Measurements from ENCODE around the gene RPUSD3. TPM values are rescaled to one million over a fixed set of nuclear protein-coding genes. Genes with fewer than 3 reads are reported as not detected.

RPUSD3 gene
- total RNA-seq, 2 donors from 2014 or later: 31.6 to 51.4 TPM

DNA sequence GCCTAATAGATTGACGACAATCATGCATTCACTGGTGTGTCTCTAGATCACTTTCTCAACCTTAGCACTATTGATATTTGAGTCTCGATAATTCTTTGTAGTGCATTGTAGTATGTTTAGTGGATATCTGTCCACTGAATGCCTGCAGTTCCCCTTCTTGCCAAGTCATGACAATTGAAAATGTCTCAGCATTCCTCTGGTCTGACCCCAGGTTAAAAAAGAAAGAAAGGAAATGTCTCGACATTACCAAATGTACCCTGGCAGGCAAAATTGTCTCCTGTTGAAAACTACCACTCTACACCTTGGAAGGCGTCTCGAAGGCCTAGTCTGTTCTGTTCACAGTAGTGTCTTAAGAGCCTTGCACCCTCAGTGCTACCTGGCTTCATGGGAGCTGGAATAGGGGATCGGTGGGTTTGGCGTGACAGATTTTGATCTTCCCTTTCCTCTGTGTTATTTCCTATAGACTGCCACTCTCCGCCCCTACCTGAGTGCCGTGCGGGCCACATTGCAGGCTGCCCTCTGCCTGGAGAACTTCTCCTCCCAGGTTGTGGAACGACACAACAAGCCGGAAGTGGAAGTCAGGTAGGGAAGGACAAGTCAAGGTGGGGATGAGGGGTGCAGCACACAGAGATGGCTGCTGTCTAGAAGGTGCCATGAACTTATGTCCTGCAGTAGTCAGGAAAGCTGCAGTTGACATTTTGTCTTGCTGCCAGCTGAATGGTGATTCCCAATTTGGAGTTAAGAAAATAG lies 46.4 kb downstream of the RPUSD3 start:
- no peak for ATAC-seq
- WGBS, 2 donors: 90 to 92% methylated on average over 12 of the region's 12 CpGs
- no peak overlapping the region for H3K4me3 ChIP-seq
- TF ChIP-seq POLR2A (IDR thresholded peaks at IDR 0.05): no peak
- TF ChIP-seq, protein P1, sequence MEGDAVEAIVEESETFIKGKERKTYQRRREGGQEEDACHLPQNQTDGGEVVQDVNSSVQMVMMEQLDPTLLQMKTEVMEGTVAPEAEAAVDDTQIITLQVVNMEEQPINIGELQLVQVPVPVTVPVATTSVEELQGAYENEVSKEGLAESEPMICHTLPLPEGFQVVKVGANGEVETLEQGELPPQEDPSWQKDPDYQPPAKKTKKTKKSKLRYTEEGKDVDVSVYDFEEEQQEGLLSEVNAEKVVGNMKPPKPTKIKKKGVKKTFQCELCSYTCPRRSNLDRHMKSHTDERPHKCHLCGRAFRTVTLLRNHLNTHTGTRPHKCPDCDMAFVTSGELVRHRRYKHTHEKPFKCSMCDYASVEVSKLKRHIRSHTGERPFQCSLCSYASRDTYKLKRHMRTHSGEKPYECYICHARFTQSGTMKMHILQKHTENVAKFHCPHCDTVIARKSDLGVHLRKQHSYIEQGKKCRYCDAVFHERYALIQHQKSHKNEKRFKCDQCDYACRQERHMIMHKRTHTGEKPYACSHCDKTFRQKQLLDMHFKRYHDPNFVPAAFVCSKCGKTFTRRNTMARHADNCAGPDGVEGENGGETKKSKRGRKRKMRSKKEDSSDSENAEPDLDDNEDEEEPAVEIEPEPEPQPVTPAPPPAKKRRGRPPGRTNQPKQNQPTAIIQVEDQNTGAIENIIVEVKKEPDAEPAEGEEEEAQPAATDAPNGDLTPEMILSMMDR (IDR thresholded peaks at IDR 0.05): no peak
- no peaks in the 10 kb centered on the region for H3K9me3 ChIP-seq
- no peak for DNase-seq
- intact Hi-C loops (cut with DNase I): no loop called here
- H3K4me1 ChIP-seq: peaks cover 19% of the 10 kb centered on the region
- no peaks in the 10 kb centered on the region for H3K27me3 ChIP-seq
- H3K27ac ChIP-seq: no peak overlapping the region
- peaks cover 11 to 28% of the 10 kb centered on the region in 2 donors for H3K36me3 ChIP-seq (replicated peaks in 1 of 2; ENCODE audit: insufficient read depth in 1 of 2, low read depth in 2 of 2)

DNA sequence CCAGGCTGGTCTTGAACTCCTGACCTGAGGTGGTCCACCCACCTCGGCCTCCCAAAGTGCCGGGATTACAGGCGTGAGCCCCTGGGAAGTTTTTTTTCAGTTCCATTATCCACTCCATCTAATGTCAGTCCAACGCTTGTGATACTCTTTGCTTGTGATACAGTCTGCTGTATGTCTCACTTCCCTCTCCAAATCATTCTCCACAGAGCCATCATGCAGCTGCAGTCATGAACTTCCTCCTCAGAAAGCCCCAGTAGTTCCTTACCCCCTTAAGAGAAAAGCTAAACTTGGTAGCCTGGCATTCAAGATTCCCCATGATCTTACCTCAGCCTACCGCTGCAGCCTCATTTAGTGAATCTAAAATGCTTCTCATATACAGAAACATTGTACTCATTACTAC lies 48.6 kb downstream of the RPUSD3 start:
- 81 to 89% methylated on average over 5 of the region's 5 CpGs for WGBS, 2 donors
- H3K27me3 ChIP-seq: no peaks in the 10 kb centered on the region
- no peaks in the 10 kb centered on the region for H3K9me3 ChIP-seq
- H3K27ac ChIP-seq: no peak overlapping the region
- H3K36me3 ChIP-seq (replicated peaks in 1 of 2; ENCODE audit: insufficient read depth in 1 of 2, low read depth in 2 of 2): peaks cover 9 to 19% of the 10 kb centered on the region in 2 donors
- DNase-seq (no peak), ATAC-seq (no peak)
- intact Hi-C loops (cut with DNase I): no loop called here
- no peak overlapping the region for H3K4me3 ChIP-seq
- no peak for TF ChIP-seq POLR2A (IDR thresholded peaks at IDR 0.05)
- TF ChIP-seq, protein P1 (IDR thresholded peaks at IDR 0.05): no peak
- peaks cover 31% of the 10 kb centered on the region for H3K4me1 ChIP-seq

DNA sequence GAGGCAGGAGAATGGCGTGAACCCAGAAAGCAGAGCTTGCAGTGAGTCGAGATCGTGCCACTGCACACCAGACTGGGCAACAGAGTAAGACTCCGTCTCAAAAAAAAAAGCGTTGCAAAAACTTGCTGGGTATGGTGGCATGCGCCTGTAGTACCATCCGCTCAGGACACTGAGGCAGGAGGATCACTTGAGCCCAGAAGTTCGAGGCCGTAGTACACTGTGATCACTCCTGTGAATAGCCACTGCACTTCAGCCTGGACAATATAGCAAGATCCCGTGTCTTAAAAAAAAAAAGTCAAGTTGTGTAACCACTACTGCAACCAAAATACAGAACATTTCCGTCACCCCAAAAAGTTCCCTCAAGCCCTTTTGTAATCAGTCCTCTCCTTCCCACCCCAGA lies 49.4 kb downstream of the RPUSD3 start:
- intact Hi-C loops (cut with DNase I): no loop called here
- ATAC-seq (no peak), DNase-seq (no peak)
- TF ChIP-seq POLR2A (IDR thresholded peaks at IDR 0.05): no peak
- TF ChIP-seq, protein P1 (IDR thresholded peaks at IDR 0.05): no peak
- no peaks in the 10 kb centered on the region for H3K27me3 ChIP-seq
- H3K36me3 ChIP-seq (replicated peaks in 1 of 2; ENCODE audit: insufficient read depth in 1 of 2, low read depth in 2 of 2): peaks cover under 1 to 15% of the 10 kb centered on the region in 2 donors
- no peak overlapping the region for H3K27ac ChIP-seq
- H3K4me3 ChIP-seq: no peak overlapping the region
- H3K9me3 ChIP-seq: no peaks in the 10 kb centered on the region
- WGBS, 2 donors: 94 to 97% methylated on average over 11 of the region's 11 CpGs
- H3K4me1 ChIP-seq: peaks cover 31% of the 10 kb centered on the region

DNA sequence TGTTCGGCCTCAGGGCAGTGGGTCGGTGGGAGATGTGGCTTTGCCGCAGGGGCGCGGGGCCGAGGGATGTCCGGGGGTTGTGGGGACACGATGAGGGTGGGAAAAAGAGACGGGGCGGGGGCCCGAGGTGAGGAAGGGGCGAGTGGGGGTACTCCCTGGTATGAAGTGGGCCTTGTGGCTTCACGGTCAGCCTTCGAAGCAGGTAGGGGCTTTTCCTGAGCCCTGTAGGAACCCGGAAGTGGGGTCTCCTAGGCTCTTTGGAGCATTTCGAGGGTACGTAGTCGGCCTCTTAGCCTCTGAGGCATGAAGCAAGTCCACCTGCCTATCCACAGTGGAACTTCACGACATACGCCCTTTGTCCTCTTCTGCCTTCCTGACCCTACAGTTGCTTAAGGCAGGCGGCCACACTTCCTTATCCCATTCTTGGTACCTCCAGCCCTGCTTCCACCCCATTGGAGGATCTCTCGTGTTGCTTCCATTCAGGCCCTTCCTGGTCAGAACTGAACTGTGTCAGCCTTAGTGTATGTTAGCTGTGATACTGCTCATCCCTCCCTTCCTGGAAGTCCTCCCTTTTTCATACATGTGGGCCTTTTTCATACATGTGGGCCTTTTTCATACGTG lies 50.5 kb downstream of the RPUSD3 start:
- DNase-seq (peak in 1 of 4 donors; percentile 23), ATAC-seq (no peak)
- TF ChIP-seq, protein P1 (IDR thresholded peaks at IDR 0.05): peak in 1 of 7 experiments; percentile 5
- no peak for TF ChIP-seq POLR2A (IDR thresholded peaks at IDR 0.05)
- peak overlapping the region; percentile 66 to 96 for H3K4me3 ChIP-seq
- intact Hi-C loops (cut with DNase I): no loop called here
- WGBS, 2 donors: 1% methylated on average over 11 to 23 of the region's 23 CpGs
- H3K9me3 ChIP-seq: no peaks in the 10 kb centered on the region
- peaks cover 0 to 8% of the 10 kb centered on the region in 2 donors for H3K36me3 ChIP-seq (replicated peaks in 1 of 2; ENCODE audit: insufficient read depth in 1 of 2, low read depth in 2 of 2)
- no peaks in the 10 kb centered on the region for H3K27me3 ChIP-seq
- H3K27ac ChIP-seq: peak overlapping the region; percentile 75 to 96 (median 91)
- H3K4me1 ChIP-seq: peaks cover 31% of the 10 kb centered on the region
